H9 (cell line): Measurements from ENCODE around the gene LRCOL1. TPM values are rescaled to one million over a fixed set of nuclear protein-coding genes. Genes with fewer than 3 reads are reported as not detected.

Source experiments
- DNase-seq: peaks from one replicate; pipeline ENCODE4 v3.0.0-alpha.2; 2017
- H2AFZ ChIP-seq: one replicate; pipeline ENCODE4 v1.6.1; 2013; ENCODE audit warnings: mild to moderate bottlenecking, low read length, control low read depth, moderate library complexity
- H2AK5ac ChIP-seq: 2 replicates; pipeline ENCODE4 v1.6.1; 2013; ENCODE audit warnings: low read length, control low read depth, mixed read lengths; ENCODE audit not compliant: insufficient read length
- H2BK120ac ChIP-seq: one replicate; pipeline ENCODE4 v1.6.1; 2013; ENCODE audit warnings: low read depth, mild to moderate bottlenecking, low read length, control low read depth, inconsistent platforms; ENCODE audit not compliant: poor library complexity, severe bottlenecking
- H2BK12ac ChIP-seq: 2 replicates; pipeline ENCODE4 v1.6.1; 2013; ENCODE audit warnings: low read length, control low read depth, mixed read lengths, low read depth; ENCODE audit not compliant: insufficient read length
- H2BK15ac ChIP-seq: 2 replicates; pipeline ENCODE4 v1.6.1; 2013; ENCODE audit warnings: low read depth, low read length, control low read depth
- H2BK20ac ChIP-seq: one replicate; pipeline ENCODE4 v1.6.1; 2013; ENCODE audit warnings: low read depth, mild to moderate bottlenecking, low read length, control low read depth, inconsistent platforms; ENCODE audit not compliant: poor library complexity, severe bottlenecking
- H2BK5ac ChIP-seq: 2 replicates; pipeline ENCODE4 v1.6.1; 2013; ENCODE audit warnings: low read length, control low read depth, mixed read lengths; ENCODE audit not compliant: insufficient read length
- H3K14ac ChIP-seq: 2 replicates; pipeline ENCODE4 v1.6.1; 2013; ENCODE audit warnings: low read length, control low read depth; ENCODE audit not compliant: insufficient read depth
- H3K18ac ChIP-seq: 2 replicates; pipeline ENCODE4 v1.6.1; 2013; ENCODE audit warnings: low read depth, mild to moderate bottlenecking, mixed read lengths, low read length, control low read depth; ENCODE audit not compliant: insufficient read length
- H3K23ac ChIP-seq: 2 replicates; pipeline ENCODE4 v1.6.1; 2013; ENCODE audit warnings: low read length, control low read depth, mixed read lengths, low read depth; ENCODE audit not compliant: insufficient read length
- H3K23me2 ChIP-seq: 2 replicates; pipeline ENCODE4 v1.6.1; 2013; ENCODE audit warnings: low read depth, mild to moderate bottlenecking, mixed read lengths, low read length, control low read depth; ENCODE audit not compliant: insufficient read length, poor library complexity, severe bottlenecking
- H3K27ac ChIP-seq: 2 replicates; pipeline ENCODE4 v1.5.1; 2013; ENCODE audit warnings: low read length, control low read depth, mixed read lengths, low read depth; ENCODE audit not compliant: insufficient read length
- H3K27me3 ChIP-seq: 2 replicates; pipeline ENCODE4 v1.6.1; 2013; ENCODE audit warnings: low read length, control low read depth, inconsistent platforms; ENCODE audit not compliant: insufficient read depth
- H3K4ac ChIP-seq: 2 replicates; pipeline ENCODE4 v1.6.1; 2013; ENCODE audit warnings: low read depth, mild to moderate bottlenecking, control low read depth, inconsistent platforms, low read length, moderate library complexity
- H3K4me1 ChIP-seq: 2 replicates; pipeline ENCODE4 v1.6.1; 2013; ENCODE audit warnings: low read length, control low read depth, inconsistent platforms; ENCODE audit not compliant: insufficient read depth
- H3K4me2 ChIP-seq: 2 replicates; pipeline ENCODE4 v1.6.1; 2013; ENCODE audit warnings: low read length, control low read depth, mixed read lengths; ENCODE audit not compliant: insufficient read length, insufficient read depth
- H3K56ac ChIP-seq: 2 replicates; pipeline ENCODE4 v1.6.1; 2013; ENCODE audit warnings: low read depth, mild to moderate bottlenecking, mixed read lengths, low read length, control low read depth; ENCODE audit not compliant: insufficient read length
- H3K79me1 ChIP-seq: 2 replicates; pipeline ENCODE4 v1.6.1; 2013; ENCODE audit warnings: low read depth, mild to moderate bottlenecking, moderate library complexity, low read length, control low read depth, inconsistent platforms; ENCODE audit not compliant: insufficient read depth, poor library complexity, severe bottlenecking
- H3K79me2 ChIP-seq: 2 replicates; pipeline ENCODE4 v1.6.1; 2013; ENCODE audit warnings: low read length, control low read depth, inconsistent platforms; ENCODE audit not compliant: insufficient read depth
- H3K9ac ChIP-seq: 2 replicates; pipeline ENCODE4 v1.6.1; 2013; ENCODE audit warnings: low read length, control low read depth, mixed read lengths; ENCODE audit not compliant: insufficient read length; ENCODE audit errors: extremely low read depth
- H3K9me3 ChIP-seq: one replicate; pipeline ENCODE4 v1.6.1; 2013; ENCODE audit warnings: low read depth, low read length, inconsistent platforms; ENCODE audit not compliant: control insufficient read depth
- H3T11ph ChIP-seq: one replicate; pipeline ENCODE4 v1.6.1; 2013; ENCODE audit warnings: mild to moderate bottlenecking, low read length, control low read depth, inconsistent platforms
- H4K20me1 ChIP-seq: one replicate; pipeline ENCODE4 v1.6.1; 2013; ENCODE audit not compliant: control insufficient read depth, insufficient read length, insufficient read depth
- H4K5ac ChIP-seq: 2 replicates; pipeline ENCODE4 v1.6.1; 2013; ENCODE audit warnings: low read depth, mild to moderate bottlenecking, mixed read lengths, low read length, control low read depth; ENCODE audit not compliant: insufficient read length
- H4K8ac ChIP-seq: replicated peaks from 2 replicates; pipeline ENCODE4 v1.6.1; 2013; ENCODE audit warnings: low read length, control low read depth, mixed read lengths, low read depth; ENCODE audit not compliant: insufficient read length
- H4K91ac ChIP-seq: 2 replicates; pipeline ENCODE4 v1.6.1; 2013; ENCODE audit warnings: low read depth, mild to moderate bottlenecking, moderate library complexity, mixed read lengths, low read length, control low read depth; ENCODE audit not compliant: insufficient read length
- H3K27ac Mint-ChIP-seq, 3 experiments: 2 replicates in 2 of 3; 3 replicates in 1 of 3; pipeline ENCODE4 v1.8.0; 2020 to 2021; ENCODE audit warnings: mixed read lengths in 3 of 3, mild to moderate bottlenecking in 1 of 3, moderate library complexity in 1 of 3
- H3K27me3 Mint-ChIP-seq: 2 replicates; pipeline ENCODE4 v1.8.0; 2021; ENCODE audit warnings: low read depth, mild to moderate bottlenecking, moderate library complexity, mixed read lengths
- H3K36me3 Mint-ChIP-seq, 3 experiments: 2 replicates in 2 of 3; 3 replicates in 1 of 3; pipeline ENCODE4 v1.8.0; 2020 to 2021; ENCODE audit warnings: low read depth in 3 of 3, mixed read lengths in 3 of 3; ENCODE audit not compliant: insufficient read depth in 1 of 3
- H3K4me1 Mint-ChIP-seq, 2 experiments: 2 replicates each; pipeline ENCODE4 v1.8.0; 2020; ENCODE audit warnings: mixed read lengths in 2 of 2
- H3K4me3 Mint-ChIP-seq, 2 experiments: 2 replicates in 1 of 2; 3 replicates in 1 of 2; pipeline ENCODE4 v1.8.0; 2020 to 2021; ENCODE audit warnings: mild to moderate bottlenecking in 2 of 2, mixed read lengths in 2 of 2, moderate library complexity in 1 of 2
- H3K9me3 Mint-ChIP-seq, 2 experiments: 2 replicates in 1 of 2; 3 replicates in 1 of 2; pipeline ENCODE4 v1.8.0; 2020; ENCODE audit warnings: mild to moderate bottlenecking in 2 of 2, mixed read lengths in 2 of 2, moderate library complexity in 1 of 2
- WGBS: extraction: QIAGEN DNeasy Blood & Tissue Kit; methylation state at CpG from one replicate; pipeline ENCODE4 v1.1.7; 2013; ENCODE audit warnings: missing lambda C conversion rate, low lambda C conversion rate, mixed read lengths; ENCODE audit not compliant: insufficient read length; ENCODE audit errors: extremely low coverage; 5-methylcytosine and 5-hydroxymethylcytosine counted together
- total RNA-seq: library from RNA; stranded (reverse); gene quantifications from 2 replicates; pipeline ENCODE4 v1.2.1, GENCODE V29; 2021
- TF ChIP-seq, protein P1 (sequence below): fragments of 200-600 bp; sonication (generic); conservative IDR thresholded peaks from 3 replicates; pipeline ENCODE4 v1.8.0; 2021; ENCODE audit warnings: antibody characterized with exemption, mild to moderate bottlenecking

Gene LRCOL1
- total RNA-seq, 1 experiment from 2014 or later = not detected

DNA sequence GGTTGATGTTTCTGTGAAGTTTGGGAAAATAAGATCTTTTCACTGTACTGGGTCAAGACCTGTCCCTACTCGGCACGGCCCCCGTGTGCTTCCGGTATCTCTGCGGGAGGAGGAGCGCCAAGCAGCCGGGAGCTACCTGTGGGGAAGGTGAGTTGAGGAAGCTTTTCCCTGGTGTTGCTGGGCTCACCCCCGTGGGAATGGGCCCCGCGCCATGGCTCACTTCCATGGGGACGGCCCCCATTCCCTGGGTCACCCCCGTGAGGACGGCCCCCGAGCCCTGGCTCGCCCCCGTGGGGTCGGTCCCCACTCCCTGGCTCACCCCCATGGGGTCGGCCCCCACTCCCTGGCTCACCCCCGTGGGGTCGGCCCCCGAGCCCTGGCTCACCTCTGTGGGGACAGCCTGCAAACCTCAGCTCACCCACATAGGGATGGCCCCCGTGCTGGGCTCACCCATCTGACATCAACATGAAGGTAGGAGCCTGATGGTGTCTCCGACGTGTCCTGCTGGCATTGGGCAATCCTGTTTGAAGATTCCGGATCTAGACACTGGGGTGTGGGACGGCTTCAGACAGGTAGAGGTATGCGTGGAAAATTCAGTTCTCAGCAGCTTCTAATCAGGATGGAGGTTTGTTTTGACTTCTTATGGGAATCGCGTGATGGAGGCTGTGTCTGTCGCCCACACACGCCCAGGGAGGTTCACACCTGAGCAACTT, 9.1 kb downstream of the LRCOL1 start:
- H2BK20ac ChIP-seq = no peak overlapping the region
- H3K56ac ChIP-seq = no peak overlapping the region
- H3K23me2 ChIP-seq = peaks cover 4% of the 10 kb centered on the region
- no peaks in the 10 kb centered on the region for H3K79me2 ChIP-seq
- DNase-seq = no peak
- H3K9me3 ChIP-seq = no peaks in the 10 kb centered on the region
- H3K27ac ChIP-seq = no peak overlapping the region
- no peak overlapping the region for H2AFZ ChIP-seq
- no peak overlapping the region for H2BK5ac ChIP-seq
- H3K4me1 Mint-ChIP-seq = peaks cover 13 to 25% of the 10 kb centered on the region in 2 experiments
- peaks cover 0 to 2% of the 10 kb centered on the region in 2 experiments; a peak in 2 of 5 replicates for H3K9me3 Mint-ChIP-seq
- H2AK5ac ChIP-seq = no peak overlapping the region
- no peak overlapping the region for H3K4me2 ChIP-seq
- H4K5ac ChIP-seq = no peak overlapping the region
- H3K36me3 Mint-ChIP-seq = no peaks in the 10 kb centered on the region; a peak in 1 of 7 replicates
- H3K27ac Mint-ChIP-seq = no peak overlapping the region; a peak in 2 of 7 replicates
- H3T11ph ChIP-seq = no peak overlapping the region
- H3K79me1 ChIP-seq = no peaks in the 10 kb centered on the region
- peaks cover 87% of the 10 kb centered on the region for H3K27me3 Mint-ChIP-seq
- no peaks in the 10 kb centered on the region for H3K4me1 ChIP-seq
- no peak overlapping the region for H2BK120ac ChIP-seq
- no peak overlapping the region for H3K4ac ChIP-seq
- no peak overlapping the region for H4K8ac ChIP-seq
- no peak overlapping the region for H2BK15ac ChIP-seq
- no peak overlapping the region for H3K23ac ChIP-seq
- no peak overlapping the region for H3K9ac ChIP-seq
- H3K27me3 ChIP-seq = peaks cover 17% of the 10 kb centered on the region
- H3K18ac ChIP-seq = no peak overlapping the region
- WGBS = no CpG with 5 or more reads among the region's 31 CpGs
- no peaks in the 10 kb centered on the region for H4K20me1 ChIP-seq
- H3K4me3 Mint-ChIP-seq = peak overlapping the region in 1 of 2 experiments; percentile 21; a peak in 2 of 5 replicates
- H2BK12ac ChIP-seq = no peak overlapping the region
- H4K91ac ChIP-seq = no peak overlapping the region
- TF ChIP-seq, protein P1, sequence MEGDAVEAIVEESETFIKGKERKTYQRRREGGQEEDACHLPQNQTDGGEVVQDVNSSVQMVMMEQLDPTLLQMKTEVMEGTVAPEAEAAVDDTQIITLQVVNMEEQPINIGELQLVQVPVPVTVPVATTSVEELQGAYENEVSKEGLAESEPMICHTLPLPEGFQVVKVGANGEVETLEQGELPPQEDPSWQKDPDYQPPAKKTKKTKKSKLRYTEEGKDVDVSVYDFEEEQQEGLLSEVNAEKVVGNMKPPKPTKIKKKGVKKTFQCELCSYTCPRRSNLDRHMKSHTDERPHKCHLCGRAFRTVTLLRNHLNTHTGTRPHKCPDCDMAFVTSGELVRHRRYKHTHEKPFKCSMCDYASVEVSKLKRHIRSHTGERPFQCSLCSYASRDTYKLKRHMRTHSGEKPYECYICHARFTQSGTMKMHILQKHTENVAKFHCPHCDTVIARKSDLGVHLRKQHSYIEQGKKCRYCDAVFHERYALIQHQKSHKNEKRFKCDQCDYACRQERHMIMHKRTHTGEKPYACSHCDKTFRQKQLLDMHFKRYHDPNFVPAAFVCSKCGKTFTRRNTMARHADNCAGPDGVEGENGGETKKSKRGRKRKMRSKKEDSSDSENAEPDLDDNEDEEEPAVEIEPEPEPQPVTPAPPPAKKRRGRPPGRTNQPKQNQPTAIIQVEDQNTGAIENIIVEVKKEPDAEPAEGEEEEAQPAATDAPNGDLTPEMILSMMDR = no peak
- no peak overlapping the region for H3K14ac ChIP-seq
